A673 (cell line): ENCODE data around the gene CDH4.

Source experiments
- EZH2 ChIP-seq: fragments of 200-600 bp; sonication (generic); IDR thresholded peaks from 2 replicates; pipeline ENCODE4 v1.6.1; 2017; ENCODE audit warnings: borderline replicate concordance, low read depth, mild to moderate bottlenecking, mixed read lengths, antibody characterized with exemption, low read length; ENCODE audit not compliant: poor library complexity, severe bottlenecking
- TF ChIP-seq, protein P1 (sequence below): fragments of 300-800, 200-600 bp; sonication (generic); conservative IDR thresholded peaks from 2 replicates; pipeline ENCODE4 v1.5.1; 2017; ENCODE audit warnings: low read depth, mild to moderate bottlenecking, antibody characterized with exemption, low read length, moderate library complexity, mixed read lengths

- no peak for TF ChIP-seq EZH2
- TF ChIP-seq, protein P1, sequence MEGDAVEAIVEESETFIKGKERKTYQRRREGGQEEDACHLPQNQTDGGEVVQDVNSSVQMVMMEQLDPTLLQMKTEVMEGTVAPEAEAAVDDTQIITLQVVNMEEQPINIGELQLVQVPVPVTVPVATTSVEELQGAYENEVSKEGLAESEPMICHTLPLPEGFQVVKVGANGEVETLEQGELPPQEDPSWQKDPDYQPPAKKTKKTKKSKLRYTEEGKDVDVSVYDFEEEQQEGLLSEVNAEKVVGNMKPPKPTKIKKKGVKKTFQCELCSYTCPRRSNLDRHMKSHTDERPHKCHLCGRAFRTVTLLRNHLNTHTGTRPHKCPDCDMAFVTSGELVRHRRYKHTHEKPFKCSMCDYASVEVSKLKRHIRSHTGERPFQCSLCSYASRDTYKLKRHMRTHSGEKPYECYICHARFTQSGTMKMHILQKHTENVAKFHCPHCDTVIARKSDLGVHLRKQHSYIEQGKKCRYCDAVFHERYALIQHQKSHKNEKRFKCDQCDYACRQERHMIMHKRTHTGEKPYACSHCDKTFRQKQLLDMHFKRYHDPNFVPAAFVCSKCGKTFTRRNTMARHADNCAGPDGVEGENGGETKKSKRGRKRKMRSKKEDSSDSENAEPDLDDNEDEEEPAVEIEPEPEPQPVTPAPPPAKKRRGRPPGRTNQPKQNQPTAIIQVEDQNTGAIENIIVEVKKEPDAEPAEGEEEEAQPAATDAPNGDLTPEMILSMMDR, result no peak
These were observed 292.1 kb downstream of the CDH4 start for GRCh38 chr20:61543931-61544745.
